H1 (cell line): ENCODE data around the gene MOB3C. TPM values are rescaled to one million over a fixed set of nuclear protein-coding genes. Genes with fewer than 3 reads are reported as not detected.

Experiments used
- SAP30 ChIP-seq: fragments of 300-600 bp; sonication (generic); IDR thresholded peaks from 2 replicates; pipeline ENCODE4 v1.7.1; 2012; ENCODE audit warnings: low read length, moderate library complexity, mild to moderate bottlenecking, inconsistent platforms; ENCODE audit not compliant: insufficient read depth, insufficient replicate concordance
- SRF ChIP-seq: IDR thresholded peaks from 2 replicates; pipeline ENCODE4 v1.6.1; 2011; ENCODE audit warnings: mild to moderate bottlenecking, low read depth, low read length, moderate library complexity
- polyA plus RNA-seq, 7 experiments: library from polyadenylated mRNA; depleted of rRNA in 3 of 7; stranded (reverse) in 5 of 7; unstranded in 2 of 7; fragments of >200 nt in 5 of 7; fragments of 200-250 nt in 2 of 7; gene quantifications; 1 replicate in 5 of 7; 2 replicates in 1 of 7; 4 replicates in 1 of 7; pipeline versions ENCODE4 v1.2.1 to v1.2.3, GENCODE V29; 2011 to 2013; ENCODE audit warnings: missing spikeins in 2 of 7, mixed read lengths in 2 of 7
- total RNA-seq: library from RNA; stranded (reverse); fragmentation: NEBNext Ultra II Directional; extraction: Animal tissue kit (Norgen Biotek cat#: 25700); gene quantifications from 2 replicates; pipeline ENCODE4 v1.2.1, GENCODE V29; 2021

The MOB3C gene
- total and polyA plus RNA-seq, 2 of the 8 experiments (the other 6 are each of a cell fraction or from before 2014, with no cell fraction given) = 5.8 to 6.6 TPM

DNA sequence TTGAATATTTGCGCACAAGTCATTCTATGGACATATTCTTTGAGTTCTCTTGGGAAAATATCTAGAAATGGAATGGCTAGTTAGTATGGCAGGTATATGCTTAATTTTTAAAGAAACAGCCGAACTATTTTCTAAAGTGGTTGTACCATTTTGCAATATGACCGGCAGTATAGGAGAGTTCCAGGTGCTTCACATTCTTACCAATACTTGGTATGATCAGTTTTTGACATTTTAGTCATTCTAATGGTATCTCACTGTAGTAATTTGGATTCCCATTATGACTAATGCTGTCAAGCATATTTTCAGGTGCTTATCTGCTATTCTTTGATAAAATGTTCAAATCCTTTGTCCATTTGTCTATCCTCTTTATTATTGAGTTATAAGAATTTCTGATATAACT, 31.0 kb upstream of the MOB3C start (continued):
- no peak for TF ChIP-seq SRF
- TF ChIP-seq SAP30 = no peak
